Measurements from ENCODE around the gene GNG4. TPM values are rescaled to one million over a fixed set of nuclear protein-coding genes. Genes with fewer than 3 reads are reported as not detected.

The GNG4 gene
- total RNA-seq, 4 donors from 2014 or later, result 0.42 to 6.3 (median 0.98) TPM; not detected in 1

DNA sequence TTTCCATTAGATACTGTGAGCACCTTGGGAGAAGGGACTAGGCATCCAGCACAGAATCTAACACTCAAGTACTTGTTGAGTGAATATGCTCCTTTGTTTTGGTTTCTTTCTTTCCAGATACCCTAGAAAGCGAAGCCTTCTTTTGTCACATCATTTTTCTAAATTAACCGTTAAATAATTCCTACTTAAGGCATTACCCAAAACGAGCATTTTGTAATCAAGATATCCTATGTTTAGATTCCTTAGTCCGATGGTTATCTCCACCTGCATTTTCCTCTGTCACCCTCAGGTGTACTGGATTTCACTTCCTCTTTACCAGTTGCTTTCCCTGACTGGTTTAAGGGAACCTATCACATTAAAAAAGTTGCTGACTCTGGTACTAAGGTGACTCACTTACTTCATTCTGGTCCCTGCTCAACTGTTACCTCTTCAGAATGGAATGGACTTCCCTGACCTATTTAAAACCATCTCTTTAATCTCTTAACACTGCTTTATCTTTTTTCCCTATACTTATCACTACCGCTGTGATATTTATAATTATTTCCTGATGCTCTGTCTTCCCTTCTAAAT is 148.5 kb downstream of the GNG4 start:
- WGBS, 2 donors, result 90 to 93% methylated on average over 5 of the region's 5 CpGs
- no peaks in the 10 kb centered on the region for H3K27me3 ChIP-seq
- no peak overlapping the region for H3K4me3 ChIP-seq
- H3K36me3 ChIP-seq, result no peaks in the 10 kb centered on the region
- H3K4me1 ChIP-seq, result peaks cover 0 to 16% (median 7%) of the 10 kb centered on the region in 4 donors
- no peak for DNase-seq (ENCODE audit: low spot score in 2 of 2)
- no peak overlapping the region for H3K27ac ChIP-seq
- H3K9me3 ChIP-seq, result no peaks in the 10 kb centered on the region
- TF ChIP-seq, protein P1, sequence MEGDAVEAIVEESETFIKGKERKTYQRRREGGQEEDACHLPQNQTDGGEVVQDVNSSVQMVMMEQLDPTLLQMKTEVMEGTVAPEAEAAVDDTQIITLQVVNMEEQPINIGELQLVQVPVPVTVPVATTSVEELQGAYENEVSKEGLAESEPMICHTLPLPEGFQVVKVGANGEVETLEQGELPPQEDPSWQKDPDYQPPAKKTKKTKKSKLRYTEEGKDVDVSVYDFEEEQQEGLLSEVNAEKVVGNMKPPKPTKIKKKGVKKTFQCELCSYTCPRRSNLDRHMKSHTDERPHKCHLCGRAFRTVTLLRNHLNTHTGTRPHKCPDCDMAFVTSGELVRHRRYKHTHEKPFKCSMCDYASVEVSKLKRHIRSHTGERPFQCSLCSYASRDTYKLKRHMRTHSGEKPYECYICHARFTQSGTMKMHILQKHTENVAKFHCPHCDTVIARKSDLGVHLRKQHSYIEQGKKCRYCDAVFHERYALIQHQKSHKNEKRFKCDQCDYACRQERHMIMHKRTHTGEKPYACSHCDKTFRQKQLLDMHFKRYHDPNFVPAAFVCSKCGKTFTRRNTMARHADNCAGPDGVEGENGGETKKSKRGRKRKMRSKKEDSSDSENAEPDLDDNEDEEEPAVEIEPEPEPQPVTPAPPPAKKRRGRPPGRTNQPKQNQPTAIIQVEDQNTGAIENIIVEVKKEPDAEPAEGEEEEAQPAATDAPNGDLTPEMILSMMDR (IDR thresholded peaks at IDR 0.05), result no peak
- no peak for TF ChIP-seq POLR2A (IDR thresholded peaks at IDR 0.05)
- TF ChIP-seq EP300 (IDR thresholded peaks at IDR 0.05), result no peak

Small RNA genes within 50 kb of the gene (small RNA-seq; reads per million reads assigned to genes)
- gene MTCO3P46 (not detected), gene MTND4LP21 (not detected)

Other genes with a start within 250 kb of the GNG4 start
- gene B3GALNT2, start 145.3 kb downstream of the GNG4 start, total RNA-seq, result 10 to 100 TPM; 17.0 to 27.3 (median 18.1) TPM
- 10 to 100 TPM; 48.0 to 62.8 (median 61.0) TPM for gene LYST, start 217.1 kb upstream of the GNG4 start, total RNA-seq

Data from tibial nerve (tissue), 4 donors.